Choroid plexus epithelial cell (primary cell): ENCODE data around the gene NLRP12.
"Not testable (repeated sequence)": the region's sequence is repeated elsewhere in the genome, so short reads cannot be mapped to it uniquely, and the experiment has no call there.

Experiments used
- DNase-seq: peaks from one replicate; pipeline ENCODE4 v3.0.0-alpha.2; 2010; ENCODE audit warnings: low read depth
- H3K4me3 ChIP-seq: 2 replicates; pipeline ENCODE4 v1.5.1; 2011; ENCODE audit warnings: low read depth, mild to moderate bottlenecking, control low read depth, low read length, moderate library complexity
- TF ChIP-seq, protein P1 (sequence below): conservative IDR thresholded peaks from 2 replicates; pipeline ENCODE4 v1.5.1; 2011; ENCODE audit warnings: low read depth, mild to moderate bottlenecking, control low read depth, inconsistent platforms, low read length, moderate library complexity

The NLRP12 gene

DNA sequence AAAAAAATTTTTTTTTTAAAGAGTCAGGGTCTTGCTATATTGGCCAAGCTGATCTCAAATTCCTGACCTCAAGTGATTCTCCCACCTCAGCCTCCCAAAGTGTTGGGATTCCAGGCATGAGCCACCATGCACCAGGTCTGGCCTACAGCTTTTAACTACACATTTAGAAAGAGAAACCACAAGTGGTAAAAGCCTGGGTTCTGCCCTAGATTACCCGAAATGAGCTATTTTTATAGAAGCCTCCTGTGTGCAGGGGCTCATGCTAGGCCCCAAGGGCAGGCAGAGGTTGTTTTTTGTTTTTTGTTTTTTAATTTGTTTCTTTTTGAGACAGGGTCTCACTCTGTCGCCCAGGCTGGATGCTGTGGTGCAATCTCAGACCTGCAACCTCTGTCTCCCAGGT, 29.6 kb upstream of the NLRP12 start:
- TF ChIP-seq, protein P1, sequence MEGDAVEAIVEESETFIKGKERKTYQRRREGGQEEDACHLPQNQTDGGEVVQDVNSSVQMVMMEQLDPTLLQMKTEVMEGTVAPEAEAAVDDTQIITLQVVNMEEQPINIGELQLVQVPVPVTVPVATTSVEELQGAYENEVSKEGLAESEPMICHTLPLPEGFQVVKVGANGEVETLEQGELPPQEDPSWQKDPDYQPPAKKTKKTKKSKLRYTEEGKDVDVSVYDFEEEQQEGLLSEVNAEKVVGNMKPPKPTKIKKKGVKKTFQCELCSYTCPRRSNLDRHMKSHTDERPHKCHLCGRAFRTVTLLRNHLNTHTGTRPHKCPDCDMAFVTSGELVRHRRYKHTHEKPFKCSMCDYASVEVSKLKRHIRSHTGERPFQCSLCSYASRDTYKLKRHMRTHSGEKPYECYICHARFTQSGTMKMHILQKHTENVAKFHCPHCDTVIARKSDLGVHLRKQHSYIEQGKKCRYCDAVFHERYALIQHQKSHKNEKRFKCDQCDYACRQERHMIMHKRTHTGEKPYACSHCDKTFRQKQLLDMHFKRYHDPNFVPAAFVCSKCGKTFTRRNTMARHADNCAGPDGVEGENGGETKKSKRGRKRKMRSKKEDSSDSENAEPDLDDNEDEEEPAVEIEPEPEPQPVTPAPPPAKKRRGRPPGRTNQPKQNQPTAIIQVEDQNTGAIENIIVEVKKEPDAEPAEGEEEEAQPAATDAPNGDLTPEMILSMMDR = no peak
- DNase-seq = no peak
- H3K4me3 ChIP-seq = no peak overlapping the region

DNA sequence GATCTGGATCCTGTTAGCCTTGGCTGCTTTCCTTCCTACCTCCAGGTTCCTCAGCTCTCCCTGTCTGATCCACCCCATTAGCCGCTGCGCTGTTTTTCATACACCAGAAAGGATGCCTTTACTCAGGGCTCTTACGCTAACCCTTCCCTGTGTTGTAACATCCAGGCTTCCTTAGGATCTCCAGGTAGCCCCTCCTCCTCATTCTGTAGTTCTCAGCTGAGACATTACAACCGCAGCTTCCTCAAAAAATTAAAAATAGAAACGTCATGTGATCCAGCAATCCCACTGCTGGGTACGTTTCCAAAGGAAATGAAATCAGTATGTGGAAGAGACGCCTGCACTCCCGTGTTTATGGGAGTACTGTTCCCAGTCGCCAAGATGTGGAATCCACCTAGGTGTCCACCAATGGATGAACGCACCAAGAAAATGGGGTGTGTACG, 25.1 kb upstream of the NLRP12 start:
- DNase-seq = peak; percentile 72
- peak overlapping the region; percentile 5 for H3K4me3 ChIP-seq
- TF ChIP-seq, protein P1 = no peak

DNA sequence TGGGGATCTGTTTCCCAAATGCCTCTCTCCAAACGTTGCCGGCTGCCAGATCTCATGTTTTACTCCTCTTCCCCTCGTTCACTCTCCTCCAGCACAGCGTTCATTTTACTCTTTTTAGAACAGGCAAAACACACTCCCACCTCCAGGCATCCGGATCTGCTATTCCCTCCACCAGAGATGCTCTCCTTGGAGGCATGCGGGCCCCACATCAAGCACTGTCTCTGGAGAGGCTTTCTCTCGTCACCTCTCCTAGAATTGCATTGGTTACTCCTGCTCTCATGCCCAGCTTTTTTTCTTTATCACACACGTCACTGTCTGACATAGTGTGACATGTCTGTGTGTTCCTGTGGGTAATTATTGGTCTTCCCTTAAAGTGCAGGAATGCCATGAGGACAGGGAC, 23.4 kb upstream of the NLRP12 start:
- no peak for DNase-seq
- no peak overlapping the region for H3K4me3 ChIP-seq
- TF ChIP-seq, protein P1 = no peak

DNA sequence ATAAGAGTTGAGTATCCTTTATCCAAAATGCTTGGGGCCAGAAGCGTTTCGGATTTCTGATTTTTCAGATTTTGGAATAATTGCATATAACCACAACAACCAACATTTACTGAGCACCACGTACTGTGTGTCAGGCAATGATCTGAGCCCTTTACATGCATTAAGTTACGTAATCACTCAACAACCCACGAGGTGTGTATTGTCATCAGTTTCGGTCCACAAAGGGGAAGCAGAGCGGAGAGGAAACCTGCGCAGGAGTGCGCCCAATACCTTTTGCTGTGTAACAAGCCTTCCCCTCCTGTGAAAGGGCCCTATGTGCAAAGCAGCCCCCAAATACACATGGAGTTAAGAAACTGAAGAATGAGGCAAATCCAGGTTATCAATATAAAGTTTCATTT, 20.7 kb upstream of the NLRP12 start:
- TF ChIP-seq, protein P1 = no peak
- H3K4me3 ChIP-seq = no peak overlapping the region
- DNase-seq = no peak

DNA sequence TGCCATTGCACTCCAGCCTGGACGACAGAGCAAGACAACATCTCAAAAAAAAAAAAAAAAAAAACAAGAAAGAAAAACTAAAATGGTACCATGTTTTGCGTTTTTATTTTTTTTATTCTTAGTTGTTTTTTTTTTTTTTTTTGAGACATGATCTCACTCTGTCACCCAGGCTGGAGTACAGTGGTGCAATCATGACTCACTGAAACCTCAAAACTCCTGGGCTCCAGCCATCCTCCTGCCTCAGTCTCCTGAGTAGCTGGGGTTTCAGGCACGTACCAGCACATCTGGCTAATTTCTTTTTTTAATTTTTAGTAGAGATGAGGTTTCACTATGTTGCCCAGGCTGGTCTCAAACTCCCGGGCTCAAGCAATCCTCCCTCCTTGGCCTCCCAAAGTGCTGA, 16.8 kb upstream of the NLRP12 start:
- H3K4me3 ChIP-seq = not testable (repeated sequence)
- peak; percentile 92 for DNase-seq

DNA sequence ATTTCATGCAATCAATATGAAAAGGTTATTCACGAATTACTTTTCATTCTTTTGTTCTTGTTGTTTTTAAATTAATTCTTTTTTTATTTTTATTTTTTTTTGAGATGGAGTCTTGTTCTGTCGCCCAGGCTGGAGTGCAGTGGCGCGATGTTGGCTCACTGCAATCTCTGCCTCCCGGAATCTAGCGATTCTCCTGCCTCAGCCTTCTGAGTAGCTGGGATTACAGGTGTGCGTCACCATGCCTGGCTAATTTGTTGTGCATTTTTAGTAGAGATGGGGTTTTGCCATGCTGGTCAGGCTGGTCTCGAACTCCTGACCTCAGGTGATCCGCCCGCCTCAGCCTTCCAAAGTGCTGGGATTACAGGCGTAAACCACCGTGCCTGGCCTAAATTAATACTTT, 16.1 kb upstream of the NLRP12 start:
- not testable (repeated sequence) for DNase-seq, H3K4me3 ChIP-seq

GRCh38 chr19:53838446-53838845, 14.3 kb upstream of the NLRP12 start:
- not testable (repeated sequence) for DNase-seq, H3K4me3 ChIP-seq

DNA sequence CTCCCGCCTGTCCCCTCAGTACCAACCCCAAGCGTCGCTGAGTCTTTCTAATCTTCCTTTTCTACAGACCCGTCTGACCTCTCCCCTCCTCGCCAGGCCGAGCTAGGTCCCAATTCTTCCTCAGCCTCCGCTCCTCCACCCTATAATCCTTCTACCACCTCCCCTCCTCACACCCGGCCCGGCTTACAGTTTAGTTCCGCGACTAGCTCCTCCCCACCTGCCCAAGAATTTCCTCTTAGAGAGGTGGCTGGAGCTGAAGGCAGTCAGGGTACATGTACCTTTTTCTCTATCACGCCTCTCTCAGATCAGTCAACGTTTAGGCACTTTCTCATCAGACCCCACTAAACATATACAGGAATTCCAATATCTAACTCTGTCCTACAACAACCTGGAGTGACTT, 8.7 kb upstream of the NLRP12 start:
- not testable (repeated sequence) for H3K4me3 ChIP-seq, DNase-seq

- no peak for DNase-seq
- TF ChIP-seq, protein P1 = no peak
- no peak overlapping the region for H3K4me3 ChIP-seq
Measured at GRCh38 chr19:53828531-53828930, 4.4 kb upstream of the NLRP12 start.

DNA sequence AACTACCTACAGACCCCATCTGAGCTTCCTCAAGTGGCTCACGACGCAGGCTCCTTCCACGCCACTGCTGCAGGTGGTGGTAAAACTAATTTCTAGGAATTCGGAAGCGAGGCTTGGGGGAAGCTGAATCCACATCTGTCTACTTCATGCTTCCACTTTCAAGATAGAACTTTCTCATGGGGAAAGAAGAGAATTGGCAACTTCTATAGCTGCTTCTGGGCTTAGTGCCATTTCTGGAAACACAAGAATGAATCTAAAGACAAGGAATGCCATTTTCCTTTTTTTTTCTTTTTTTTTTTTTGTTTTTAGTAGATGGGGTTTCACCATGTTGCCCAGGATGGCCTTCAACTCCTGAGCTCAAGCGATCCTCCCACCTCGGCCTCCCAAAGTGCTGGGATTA, 2.8 kb upstream of the NLRP12 start:
- TF ChIP-seq, protein P1 = no peak
- H3K4me3 ChIP-seq = no peak overlapping the region
- peak; percentile 19 for DNase-seq
